ENCODE measurements around the gene CDC6.

The CDC6 gene

GRCh38 chr17:40264458-40265185 is 23.1 kb upstream of the CDC6 start:
- H3K4me3 Mint-ChIP-seq, result no peak overlapping the region
- DNase-seq, result no peak
- H3K9me3 Mint-ChIP-seq, result no peaks in the 10 kb centered on the region
- H3K4me1 Mint-ChIP-seq, result no peaks in the 10 kb centered on the region
- H3K27ac Mint-ChIP-seq, result peak overlapping the region; percentile 92
- H3K36me3 Mint-ChIP-seq (ENCODE audit: low read depth), result peaks cover 30% of the 10 kb centered on the region
- no peaks in the 10 kb centered on the region for H3K27me3 Mint-ChIP-seq (ENCODE audit: low read depth, poor library complexity)
- TF ChIP-seq CTCF (IDR thresholded peaks at IDR 0.05), result no peak

GRCh38 chr17:40265337-40265736 is 22.3 kb upstream of the CDC6 start:
- Mint-ChIP-seq H3K9me3 (no peaks in the 10 kb centered on the region), H3K4me1 (no peaks in the 10 kb centered on the region), H3K27ac (no peak overlapping the region), H3K4me3 (no peak overlapping the region), H3K27me3 (ENCODE audit: low read depth, poor library complexity) (no peaks in the 10 kb centered on the region), H3K36me3 (ENCODE audit: low read depth) (peaks cover 28% of the 10 kb centered on the region)
- no peak for DNase-seq
- TF ChIP-seq CTCF (IDR thresholded peaks at IDR 0.05), result no peak

- Mint-ChIP-seq H3K4me1 (no peaks in the 10 kb centered on the region), H3K9me3 (no peaks in the 10 kb centered on the region), H3K27ac (no peak overlapping the region), H3K4me3 (no peak overlapping the region), H3K36me3 (ENCODE audit: low read depth) (peaks cover 23% of the 10 kb centered on the region), H3K27me3 (ENCODE audit: low read depth, poor library complexity) (no peaks in the 10 kb centered on the region)
- TF ChIP-seq CTCF (IDR thresholded peaks at IDR 0.05), result no peak
- no peak for DNase-seq
Observed at GRCh38 chr17:40266882-40267281, 20.8 kb upstream of the CDC6 start.

- TF ChIP-seq CTCF (IDR thresholded peaks at IDR 0.05), result no peak
- peaks cover 19% of the 10 kb centered on the region for H3K36me3 Mint-ChIP-seq (ENCODE audit: low read depth)
- no peak overlapping the region for H3K4me3 Mint-ChIP-seq
- no peaks in the 10 kb centered on the region for H3K4me1 Mint-ChIP-seq
- no peaks in the 10 kb centered on the region for H3K9me3 Mint-ChIP-seq
- no peak for DNase-seq
- no peak overlapping the region for H3K27ac Mint-ChIP-seq
- H3K27me3 Mint-ChIP-seq (ENCODE audit: low read depth, poor library complexity), result no peaks in the 10 kb centered on the region
Observed at GRCh38 chr17:40268141-40268712, 19.5 kb upstream of the CDC6 start.

GRCh38 chr17:40278414-40278813 is 9.3 kb upstream of the CDC6 start:
- DNase-seq, result no peak
- H3K4me3 Mint-ChIP-seq, result no peak overlapping the region
- H3K36me3 Mint-ChIP-seq (ENCODE audit: low read depth), result peaks cover 69% of the 10 kb centered on the region
- no peaks in the 10 kb centered on the region for H3K27me3 Mint-ChIP-seq (ENCODE audit: low read depth, poor library complexity)
- H3K27ac Mint-ChIP-seq, result no peak overlapping the region
- no peak for TF ChIP-seq CTCF (IDR thresholded peaks at IDR 0.05)
- no peaks in the 10 kb centered on the region for H3K9me3 Mint-ChIP-seq
- H3K4me1 Mint-ChIP-seq, result no peaks in the 10 kb centered on the region

GRCh38 chr17:40279402-40279801 is 8.3 kb upstream of the CDC6 start:
- H3K4me1 Mint-ChIP-seq, result peaks cover 5% of the 10 kb centered on the region
- peaks cover 67% of the 10 kb centered on the region for H3K36me3 Mint-ChIP-seq (ENCODE audit: low read depth)
- peak overlapping the region; percentile 19 for H3K27ac Mint-ChIP-seq
- no peak for TF ChIP-seq CTCF (IDR thresholded peaks at IDR 0.05)
- no peaks in the 10 kb centered on the region for H3K27me3 Mint-ChIP-seq (ENCODE audit: low read depth, poor library complexity)
- no peak for DNase-seq
- H3K4me3 Mint-ChIP-seq, result no peak overlapping the region
- no peaks in the 10 kb centered on the region for H3K9me3 Mint-ChIP-seq
